Measurements from ENCODE around the gene EML4.
"Not testable (repeated sequence)": the region's sequence is repeated elsewhere in the genome, so short reads cannot be mapped to it uniquely, and the experiment has no call there.

The EML4 gene

GRCh38 chr2:42314892-42315468 lies 145.8 kb downstream of the EML4 start:
- peak; percentile 28 for DNase-seq

GRCh38 chr2:42315844-42316470 lies 146.8 kb downstream of the EML4 start:
- no peak for DNase-seq

- no peak for DNase-seq
These were observed 147.8 kb downstream of the EML4 start for GRCh38 chr2:42316910-42317309.

GRCh38 chr2:42317486-42317885 lies 148.3 kb downstream of the EML4 start:
- no peak for DNase-seq

GRCh38 chr2:42317945-42318344 lies 148.8 kb downstream of the EML4 start:
- DNase-seq = no peak

GRCh38 chr2:42319265-42319664 lies 150.1 kb downstream of the EML4 start:
- DNase-seq = no peak

GRCh38 chr2:42321452-42322064 lies 152.4 kb downstream of the EML4 start:
- no peak for DNase-seq

GRCh38 chr2:42324244-42324643 lies 155.1 kb downstream of the EML4 start:
- DNase-seq = no peak

GRCh38 chr2:42324949-42325348 lies 155.8 kb downstream of the EML4 start:
- DNase-seq = no peak

GRCh38 chr2:42325609-42326008 lies 156.5 kb downstream of the EML4 start:
- DNase-seq = no peak

GRCh38 chr2:42327125-42327524 lies 158.0 kb downstream of the EML4 start:
- no peak for DNase-seq

GRCh38 chr2:42328148-42328833 lies 159.1 kb downstream of the EML4 start:
- DNase-seq = peak; percentile 74

- DNase-seq = no peak
These were observed 159.8 kb downstream of the EML4 start for GRCh38 chr2:42328923-42329322.

GRCh38 chr2:42329736-42330135 lies 160.6 kb downstream of the EML4 start:
- no peak for DNase-seq

- peak; percentile 12 for DNase-seq
These were observed 162.6 kb downstream of the EML4 start for GRCh38 chr2:42331569-42332284.

GRCh38 chr2:42332575-42332974 lies 163.4 kb downstream of the EML4 start:
- no peak for DNase-seq

GRCh38 chr2:42333579-42333978 lies 164.4 kb downstream of the EML4 start:
- no peak for DNase-seq

GRCh38 chr2:42334220-42334619 lies 165.1 kb downstream of the EML4 start:
- no peak for DNase-seq

GRCh38 chr2:42334865-42335264 lies 165.7 kb downstream of the EML4 start:
- DNase-seq = not testable (repeated sequence)

GRCh38 chr2:42335514-42336104 lies 166.5 kb downstream of the EML4 start:
- DNase-seq = no peak

- no peak for DNase-seq
These were observed 167.3 kb downstream of the EML4 start for GRCh38 chr2:42336361-42336965.

- DNase-seq = peak; percentile 30
These were observed 168.2 kb downstream of the EML4 start for GRCh38 chr2:42337356-42337820.
